Airway epithelial cell (primary cell): ENCODE data around the gene NDUFS4. TPM values are rescaled to one million over a fixed set of nuclear protein-coding genes. Genes with fewer than 3 reads are reported as not detected.

Experiments used
- total RNA-seq: library from RNA; depleted of rRNA; stranded (reverse); fragments of >200 nt; gene quantifications from 2 replicates; pipeline ENCODE4 v1.2.3, GENCODE V29; 2015

NDUFS4 gene
- 120 and 124 TPM in 2 replicates for total RNA-seq

DNA sequence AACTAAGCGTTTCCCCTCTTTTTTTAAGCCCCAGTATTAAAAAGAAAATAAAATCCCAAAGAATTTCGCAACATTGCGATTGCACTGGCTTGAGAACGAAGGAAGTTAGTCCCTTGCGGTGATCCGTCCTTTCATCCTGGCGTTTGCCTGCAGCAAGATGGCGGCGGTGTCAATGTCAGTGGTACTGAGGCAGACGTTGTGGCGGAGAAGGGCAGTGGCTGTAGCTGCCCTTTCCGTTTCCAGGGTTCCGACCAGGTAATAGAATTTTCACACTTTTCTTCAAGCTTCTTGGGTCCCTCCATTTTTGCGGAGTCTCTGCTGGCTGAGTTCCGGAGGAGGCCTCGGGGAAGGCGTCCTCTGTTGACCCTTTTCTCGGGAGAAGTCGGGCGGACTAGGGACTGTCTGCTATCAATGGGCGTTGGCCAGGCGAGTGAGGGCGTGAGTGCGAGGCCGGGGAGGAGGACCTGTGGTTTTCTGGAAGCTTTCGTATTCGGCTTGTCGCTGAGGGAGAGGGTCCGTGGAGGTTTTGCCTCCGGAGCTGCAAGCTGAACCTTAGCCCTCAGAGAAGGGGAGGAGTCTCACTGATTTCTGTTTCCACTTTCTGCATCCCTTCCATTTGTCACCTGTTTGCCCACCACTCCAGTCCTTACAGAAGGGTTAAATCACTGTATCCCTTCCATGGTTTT lies at the start of gene NDUFS4:
NDUFS4 (plus strand) TSS at position 134 of the 686 bp plus-strand sequence; CDS start at position 158, 24 bp downstream.

Other genes with a start within 250 kb of the NDUFS4 start
- 127 and 148 TPM in 2 replicates for gene FST, start 80.0 kb upstream of the NDUFS4 start, total RNA-seq